IMR-90 (cell line): ENCODE results near the gene TXK. TPM values are rescaled to one million over a fixed set of nuclear protein-coding genes. Genes with fewer than 3 reads are reported as not detected.

Experiments used
- ATAC-seq: fragments of 200-7000 bp; cut with Tn5 transposase; 2 replicates; pipeline ENCODE4 v1.9.1; 2020; ENCODE audit warnings: low read depth, mild to moderate bottlenecking, moderate library complexity
- BruUV-seq: library from RNA; stranded (reverse); fragments of 400-500 nt; replicated peaks from 2 replicates; lab custom pipeline; 2021; lab: Mats Ljungman, UMichigan
- CTCF ChIA-PET: fragments of 300-600 bp; formaldehyde crosslinking; extraction: SDS; loops from one replicate; lab custom pipeline; 2021; ENCODE audit warnings: antibody characterized with exemption; lab: Yijun Ruan, JAX
- POLR2A ChIA-PET: fragments of 300-600 bp; sonication (Branson Sonifier 250); formaldehyde crosslinking; loops from one replicate; lab custom pipeline; 2022; ENCODE audit warnings: antibody characterized with exemption; ENCODE audit not compliant: unreplicated experiment; lab: Charles Lee
- DNase-seq: peaks from one replicate; pipeline ENCODE4 v3.0.0; 2013
- H2AFZ ChIP-seq: replicated peaks from 2 replicates; pipeline ENCODE3; 2013; ENCODE audit warnings: low read length, mild to moderate bottlenecking; ENCODE audit not compliant: poor library complexity
- H2AK5ac ChIP-seq: 2 replicates; pipeline ENCODE4 v1.6.1; 2013; ENCODE audit warnings: low read depth, low read length, inconsistent platforms
- H2AK9ac ChIP-seq: replicated peaks from 2 replicates; pipeline ENCODE3; 2013; ENCODE audit warnings: mild to moderate bottlenecking, low read depth, low read length, moderate library complexity; ENCODE audit not compliant: poor library complexity
- H2BK120ac ChIP-seq: 2 replicates; pipeline ENCODE4 v1.6.1; 2013; ENCODE audit warnings: low read depth, low read length, inconsistent platforms
- H2BK15ac ChIP-seq: 3 replicates; pipeline ENCODE4 v1.6.1; 2013; ENCODE audit warnings: low read depth, low read length, inconsistent platforms
- H2BK20ac ChIP-seq: 2 replicates; pipeline ENCODE4 v1.6.1; 2013; ENCODE audit warnings: low read depth, mild to moderate bottlenecking, inconsistent platforms, low read length, moderate library complexity
- H2BK5ac ChIP-seq: 2 replicates; pipeline ENCODE4 v1.6.1; 2013; ENCODE audit warnings: mild to moderate bottlenecking, low read depth, low read length, inconsistent platforms; ENCODE audit not compliant: poor library complexity, severe bottlenecking
- H3K14ac ChIP-seq: replicated peaks from 2 replicates; pipeline ENCODE4 v1.6.1; 2013; ENCODE audit warnings: low read depth, low read length, inconsistent platforms
- H3K18ac ChIP-seq: 2 replicates; pipeline ENCODE4 v1.6.1; 2013; ENCODE audit warnings: low read depth, low read length, control low read depth
- H3K23ac ChIP-seq: 2 replicates; pipeline ENCODE4 v1.6.1; 2013; ENCODE audit warnings: low read depth, low read length, inconsistent platforms
- H3K27ac ChIP-seq: 2 replicates; pipeline ENCODE4 v1.5.1; 2013; ENCODE audit warnings: mild to moderate bottlenecking, control low read depth, low read length; ENCODE audit not compliant: insufficient read depth
- H3K27me3 ChIP-seq: 2 replicates; pipeline ENCODE4 v1.6.1; 2013; ENCODE audit warnings: low read length; ENCODE audit not compliant: control insufficient read depth, insufficient read depth
- H3K36me3 ChIP-seq: 2 replicates; pipeline ENCODE4 v1.6.1; 2013; ENCODE audit warnings: low read length, mixed read lengths; ENCODE audit not compliant: control insufficient read depth, insufficient read depth
- H3K4ac ChIP-seq: 2 replicates; pipeline ENCODE4 v1.6.1; 2013; ENCODE audit warnings: low read depth, low read length, inconsistent platforms
- H3K4me1 ChIP-seq: 2 replicates; pipeline ENCODE4 v1.6.1; 2013; ENCODE audit warnings: low read length, mixed read lengths; ENCODE audit not compliant: control insufficient read depth, insufficient read depth
- H3K4me2 ChIP-seq: 2 replicates; pipeline ENCODE4 v1.6.1; 2013; ENCODE audit warnings: low read depth, mild to moderate bottlenecking, control low read depth, low read length, moderate library complexity
- H3K4me3 ChIP-seq: 2 replicates; pipeline ENCODE4 v1.5.1; 2013; ENCODE audit warnings: low read depth, mild to moderate bottlenecking, control low read depth, low read length, moderate library complexity; ENCODE audit not compliant: insufficient read depth
- H3K56ac ChIP-seq: 2 replicates; pipeline ENCODE4 v1.6.1; 2013; ENCODE audit warnings: low read length, inconsistent platforms; ENCODE audit not compliant: insufficient read depth; ENCODE audit errors: extremely low read depth
- H3K79me1 ChIP-seq, 2 experiments: 2 replicates each; pipeline ENCODE4 v1.6.1; 2013; ENCODE audit warnings: low read length in 2 of 2, inconsistent platforms in 1 of 2, low read depth in 1 of 2
- H3K9ac ChIP-seq: 2 replicates; pipeline ENCODE4 v1.6.1; 2013; ENCODE audit warnings: low read depth, low read length, control low read depth
- H3K9me1 ChIP-seq: 2 replicates; pipeline ENCODE4 v1.6.1; 2013; ENCODE audit warnings: low read length, inconsistent platforms; ENCODE audit not compliant: insufficient read depth
- H3K9me3 ChIP-seq: 2 replicates; pipeline ENCODE4 v1.6.1; 2013; ENCODE audit warnings: low read length; ENCODE audit not compliant: control insufficient read depth, insufficient read depth
- H4K20me1 ChIP-seq: 2 replicates; pipeline ENCODE4 v1.6.1; 2013; ENCODE audit warnings: low read length, inconsistent platforms; ENCODE audit not compliant: insufficient read depth
- H4K5ac ChIP-seq: 2 replicates; pipeline ENCODE4 v1.6.1; 2013; ENCODE audit warnings: mild to moderate bottlenecking, low read depth, low read length, control low read depth
- H4K8ac ChIP-seq, 2 experiments: 2 replicates each; pipeline ENCODE4 v1.6.1; 2013; ENCODE audit warnings: low read depth in 2 of 2, low read length in 2 of 2, control low read depth in 1 of 2, inconsistent platforms in 1 of 2
- H4K91ac ChIP-seq: 2 replicates; pipeline ENCODE4 v1.6.1; 2013; ENCODE audit warnings: low read depth, low read length, inconsistent platforms; ENCODE audit not compliant: insufficient read depth
- MXI1 ChIP-seq: IDR thresholded peaks from 2 replicates; pipeline ENCODE4 v1.6.1; 2012; ENCODE audit warnings: low read depth, mild to moderate bottlenecking, low read length, moderate library complexity, borderline replicate concordance
- NFE2L2 ChIP-seq: fragments of 150-350 bp; IDR thresholded peaks from 2 replicates; pipeline ENCODE4 v1.6.1; 2016; ENCODE audit warnings: low read depth, mild to moderate bottlenecking, low read length
- WGBS, 2 experiments: methylation state at CpG; one replicate each; pipeline versions ENCODE4 v1.1.5 to v1.1.7; 2013; ENCODE audit warnings: missing lambda C conversion rate in 2 of 2; ENCODE audit not compliant: insufficient read length in 1 of 2; ENCODE audit errors: extremely low coverage in 2 of 2; 5-methylcytosine and 5-hydroxymethylcytosine counted together
- dilution Hi-C: fragments of 300-500 bp; cut with HindIII; formaldehyde crosslinking; loops from one replicate; pipeline ENCODE4 v1.14.3; 2018; ENCODE audit warnings: low sequenced_read_pairs; ENCODE audit not compliant: unreplicated experiment
- in situ Hi-C: fragments of 300-500 bp; cut with MboI; formaldehyde crosslinking; loops from 3 replicates; pipeline ENCODE4 v1.14.3; 2019; ENCODE audit warnings: low sequenced_read_pairs, inconsistent platforms, mixed read lengths
- intact Hi-C: fragments of 100-400 bp; cut with micrococcal nuclease; formaldehyde crosslinking; loops from 2 replicates; pipeline ENCODE4 v1.10.0; 2022
- polyA plus RNA-seq, 3 experiments: library from polyadenylated mRNA; depleted of rRNA; stranded (reverse); fragments of >200 nt; gene quantifications; 2 replicates each; pipeline ENCODE4 v1.2.3, GENCODE V29; 2012; ENCODE audit warnings: low replicate concordance in 1 of 3
- total RNA-seq: library from RNA; depleted of rRNA; stranded (reverse); fragments of >200 nt; gene quantifications from 2 replicates; pipeline ENCODE4 v1.2.3, GENCODE V29; 2012

TXK gene
- total and polyA plus RNA-seq, 2 of the 4 experiments (the other 2 are of a cell fraction): not detected

DNA sequence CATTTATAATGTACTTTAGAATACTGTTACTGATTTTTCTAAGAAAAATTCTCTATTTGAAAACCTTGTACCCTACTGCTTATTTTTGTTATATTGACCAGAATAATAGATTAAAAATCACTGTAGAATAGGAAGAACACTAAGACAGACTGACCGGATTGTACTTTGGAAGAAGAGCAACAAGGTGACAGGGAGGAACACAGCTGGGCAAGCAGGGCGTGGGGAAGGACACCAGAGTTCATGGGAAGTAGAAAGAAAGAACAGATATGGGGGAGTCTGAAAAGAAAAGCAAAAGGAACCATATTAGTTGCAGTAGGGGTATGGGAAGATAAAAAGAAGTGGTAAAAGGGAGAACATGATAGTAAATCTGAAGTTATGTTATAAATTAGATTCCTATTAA, 38.6 kb downstream of the TXK start:
- POLR2A ChIA-PET: no interaction called here
- 100% methylated on average over 1 of the region's 2 CpGs; no CpG with 5 or more reads in 1 of the 2 experiments for WGBS, 2 experiments
- H3K56ac ChIP-seq: no peak overlapping the region
- no peak overlapping the region for H2BK120ac ChIP-seq
- CTCF ChIA-PET: interaction anchor here (0.6 to 1.2 kb wide), 2 partner anchors 18 kb away, joined by 3 to 4 read pairs; no protein-coding TSS in a partner anchor
- no peak overlapping the region for H3K23ac ChIP-seq
- H3K4ac ChIP-seq: no peak overlapping the region
- H3K14ac ChIP-seq: no peak overlapping the region
- H3K9me3 ChIP-seq: no peaks in the 10 kb centered on the region
- H3K18ac ChIP-seq: no peak overlapping the region
- no peak overlapping the region for H4K91ac ChIP-seq
- intact Hi-C loops (no loop called here), dilution Hi-C loops (no loop called here), in situ Hi-C loops (no loop called here)
- no peak overlapping the region for H2AK5ac ChIP-seq
- H4K8ac ChIP-seq: no peak overlapping the region
- no peak for DNase-seq
- BruUV-seq: no TSS peak
- no peak overlapping the region for H4K5ac ChIP-seq
- H2BK20ac ChIP-seq: no peak overlapping the region
- TF ChIP-seq NFE2L2: no peak
- no peak for TF ChIP-seq MXI1
- no peaks in the 10 kb centered on the region for H3K9me1 ChIP-seq
- no peak overlapping the region for H3K9ac ChIP-seq
- H3K4me3 ChIP-seq: no peak overlapping the region
- no peaks in the 10 kb centered on the region for H3K36me3 ChIP-seq
- H3K4me1 ChIP-seq: no peaks in the 10 kb centered on the region
- H2AFZ ChIP-seq: no peak overlapping the region
- no peak overlapping the region for H2BK15ac ChIP-seq
- no peak overlapping the region for H3K4me2 ChIP-seq
- H4K20me1 ChIP-seq: no peaks in the 10 kb centered on the region
- no peak overlapping the region for H3K27ac ChIP-seq
- H2AK9ac ChIP-seq: no peak overlapping the region
- H3K27me3 ChIP-seq: peaks cover 13% of the 10 kb centered on the region
- no peak overlapping the region for H2BK5ac ChIP-seq
- no peak for ATAC-seq
- H3K79me1 ChIP-seq: no peaks in the 10 kb centered on the region
